HCT116 (cell line): ENCODE measurements around the gene MLC1. TPM values are rescaled to one million over a fixed set of nuclear protein-coding genes. Genes with fewer than 3 reads are reported as not detected.

ENCODE experiments used
- ATAC-seq: fragments of 200-7000 bp; cut with Tn5 transposase; 2 replicates; pipeline ENCODE4 v1.9.1; 2020; ENCODE audit warnings: mild to moderate bottlenecking, moderate library complexity
- BruUV-seq: library from RNA; stranded (reverse); fragments of 400-500 nt; replicated peaks from 2 replicates; lab custom pipeline; 2021; lab: Mats Ljungman, UMichigan
- CTCF ChIA-PET: fragments of 300-600 bp; sonication (Branson Sonifier 250); formaldehyde crosslinking; loops from one replicate; lab custom pipeline; 2021; ENCODE audit warnings: antibody characterized with exemption; lab: Charles Lee
- POLR2A ChIA-PET: fragments of 300-600, 350-600 bp; sonication (Branson Sonifier 250); formaldehyde crosslinking; loops from one replicate; lab custom pipeline; 2021; ENCODE audit warnings: antibody characterized with exemption; lab: Charles Lee
- RAD21 ChIA-PET, 2 experiments: fragments of 300-600 bp; sonication (Branson Sonifier 250); formaldehyde crosslinking; loops; one replicate each; lab custom pipeline; 2023; ENCODE audit warnings: low total read pairs in 2 of 2; ENCODE audit not compliant: uncharacterized antibody in 2 of 2, unreplicated experiment in 2 of 2, low non-redundant PET in 1 of 2; lab: Charles Lee
- DNase-seq: peaks from one replicate; pipeline ENCODE4 v3.0.0-alpha.2; 2010; ENCODE audit warnings: low read depth, low spot score
- H2AFZ ChIP-seq: fragments of 200-600 bp; shearing (Covaris generic), sonication (generic); 2 replicates; pipeline ENCODE4 v1.6.1; 2017; ENCODE audit warnings: low read depth, mixed run types, mixed read lengths, antibody characterized with exemption, low read length; ENCODE audit not compliant: poor library complexity, severe bottlenecking
- H3K27ac ChIP-seq: 2 replicates; pipeline ENCODE4 v1.5.1; 2012; ENCODE audit warnings: low read depth, low read length
- H3K27me3 ChIP-seq: fragments of 200-600 bp; sonication (generic); 2 replicates; pipeline ENCODE4 v1.6.1; 2016; ENCODE audit warnings: mixed run types, low read length, mixed read lengths; ENCODE audit not compliant: insufficient read depth
- H3K36me3 ChIP-seq, 2 experiments: fragments of 200-500 bp in 1 of 2; fragments of 200-600 bp in 1 of 2; sonication (Bioruptor generic) in 1 of 2; sonication (generic) in 1 of 2; 2 replicates each; pipeline versions ENCODE4 v1.5.1 to v1.6.1; 2014 to 2016; ENCODE audit warnings: low read length in 2 of 2, inconsistent platforms in 1 of 2, mixed read lengths in 1 of 2, mixed run types in 1 of 2; ENCODE audit not compliant: insufficient read depth in 2 of 2, control insufficient read depth in 1 of 2
- H3K4me1 ChIP-seq, 2 experiments: fragments of 200-600 bp in 1 of 2; sonication (generic) in 1 of 2; 2 replicates each; pipeline versions ENCODE4 v1.5.1 to v1.6.1; 2012 to 2017; ENCODE audit warnings: low read length in 2 of 2, inconsistent platforms in 1 of 2, mild to moderate bottlenecking in 1 of 2, mixed read lengths in 1 of 2, mixed run types in 1 of 2, moderate library complexity in 1 of 2; ENCODE audit not compliant: insufficient read depth in 2 of 2, control insufficient read depth in 1 of 2
- H3K4me2 ChIP-seq: fragments of 200-600 bp; sonication (generic); 2 replicates; pipeline ENCODE4 v1.6.1; 2017; ENCODE audit warnings: mixed run types, low read length, mixed read lengths
- H3K4me3 ChIP-seq, 2 experiments: fragments of 200-600 bp in 1 of 2; sonication (generic) in 1 of 2; replicated peaks in 1 of 2; 2 replicates each; pipeline ENCODE4 v1.5.1; 2011 to 2016; ENCODE audit warnings: low read length in 2 of 2, control low read depth in 1 of 2, low read depth in 1 of 2, mild to moderate bottlenecking in 1 of 2, mixed read lengths in 1 of 2, mixed run types in 1 of 2
- H3K79me2 ChIP-seq: fragments of 200-600 bp; sonication (generic); 2 replicates; pipeline ENCODE4 v1.6.1; 2017; ENCODE audit warnings: mild to moderate bottlenecking, mixed run types, low read length, moderate library complexity, mixed read lengths; ENCODE audit not compliant: insufficient read depth
- H3K9ac ChIP-seq: fragments of 200-600 bp; sonication (generic); 2 replicates; pipeline ENCODE4 v1.6.1; 2016; ENCODE audit warnings: low read length, mixed read lengths
- H3K9me2 ChIP-seq: fragments of 200-600 bp; sonication (generic), shearing (Covaris generic); 2 replicates; pipeline ENCODE4 v1.6.1; 2017; ENCODE audit warnings: mixed run types, mild to moderate bottlenecking, moderate library complexity; ENCODE audit not compliant: insufficient read depth
- H3K9me3 ChIP-seq, 2 experiments: fragments of 200-500 bp in 1 of 2; fragments of 200-600 bp in 1 of 2; sonication (Bioruptor generic) in 1 of 2; sonication (generic) in 1 of 2; 2 replicates each; pipeline ENCODE4 v1.6.1; 2014 to 2017; ENCODE audit warnings: low read length in 2 of 2, mixed read lengths in 2 of 2, inconsistent platforms in 1 of 2, low read depth in 1 of 2, mild to moderate bottlenecking in 1 of 2, mixed run types in 1 of 2, moderate library complexity in 1 of 2; ENCODE audit not compliant: control insufficient read depth in 1 of 2, insufficient read depth in 1 of 2
- H4K20me1 ChIP-seq: fragments of 200-600 bp; sonication (generic), shearing (Covaris generic); 2 replicates; pipeline ENCODE4 v1.6.1; 2017; ENCODE audit warnings: mixed run types, mild to moderate bottlenecking, moderate library complexity; ENCODE audit not compliant: insufficient read depth
- CBX3 ChIP-seq: IDR thresholded peaks from 2 replicates; pipeline ENCODE4 v1.6.1; 2012; ENCODE audit warnings: low read depth
- EGR1 ChIP-seq: IDR thresholded peaks from 2 replicates; pipeline ENCODE4 v1.6.1; 2012; ENCODE audit warnings: low read depth
- ELF1 ChIP-seq: IDR thresholded peaks from 2 replicates; pipeline ENCODE4 v1.6.1; 2012; ENCODE audit warnings: low read depth, borderline replicate concordance
- EZH2 ChIP-seq: fragments of 200-600 bp; sonication (generic); IDR thresholded peaks from 2 replicates; pipeline ENCODE4 v1.6.1; 2017; ENCODE audit warnings: antibody characterized with exemption, mixed run types
- EZH2phosphoT487 ChIP-seq: fragments of 200-600 bp; IDR thresholded peaks from 2 replicates; pipeline ENCODE4 v1.6.1; 2018; ENCODE audit warnings: antibody characterized with exemption, borderline replicate concordance
- JUND ChIP-seq: IDR thresholded peaks from 2 replicates; pipeline ENCODE4 v1.6.1; 2012
- POLR2A ChIP-seq: IDR thresholded peaks from 2 replicates; pipeline ENCODE4 v1.7.0; 2011; ENCODE audit warnings: borderline replicate concordance; ENCODE audit not compliant: insufficient read depth, insufficient read length; ENCODE audit errors: extremely low read depth
- POLR2AphosphoS5 ChIP-seq: IDR thresholded peaks from 2 replicates; pipeline ENCODE4 v1.6.1; 2011; ENCODE audit warnings: mild to moderate bottlenecking, low read depth, low read length, moderate library complexity
- RAD21 ChIP-seq: IDR thresholded peaks from 2 replicates; pipeline ENCODE4 v1.6.1; 2012; ENCODE audit warnings: low read depth, mild to moderate bottlenecking
- SIN3A ChIP-seq: IDR thresholded peaks from 2 replicates; pipeline ENCODE4 v1.6.1; 2012; ENCODE audit warnings: low read depth
- TCF7L2 ChIP-seq: IDR thresholded peaks from 2 replicates; pipeline ENCODE4 v1.7.0; 2011; ENCODE audit warnings: borderline replicate concordance, inconsistent platforms; ENCODE audit not compliant: insufficient read depth, insufficient read length; ENCODE audit errors: extremely low read depth
- ZNF274 ChIP-seq: fragments of 200-500 bp; sonication (Bioruptor generic); IDR thresholded peaks from 2 replicates; pipeline ENCODE4 v1.6.1; 2014; ENCODE audit warnings: mild to moderate bottlenecking, low read depth, low read length, inconsistent platforms
- intact Hi-C: fragments of 100-400 bp; cut with micrococcal nuclease; formaldehyde crosslinking; loops from 2 replicates; pipeline ENCODE4 v1.10.0; 2022
- total RNA-seq: library from RNA; stranded (reverse); gene quantifications from one replicate; pipeline ENCODE4 v1.2.1, GENCODE V29; 2021; ENCODE audit not compliant: unreplicated experiment
- TF ChIP-seq, protein P1 (sequence below): IDR thresholded peaks from 2 replicates; pipeline ENCODE4 v1.6.1; 2012
- TF ChIP-seq, protein P2 (sequence below): IDR thresholded peaks from 2 replicates; pipeline ENCODE4 v1.6.1; 2012
- TF ChIP-seq, protein P3 (sequence below), 3 experiments: fragments of 200-600 bp in 1 of 3; sonication (generic) in 1 of 3; IDR thresholded peaks in 2 of 3; conservative IDR thresholded peaks in 1 of 3; 2 replicates each; pipeline ENCODE4 v1.5.1; 2012 to 2017; ENCODE audit warnings: low read depth in 2 of 3, low read length in 2 of 3, antibody characterized with exemption in 1 of 3, borderline replicate concordance in 1 of 3, control low read depth in 1 of 3, mild to moderate bottlenecking in 1 of 3, mixed read lengths in 1 of 3, mixed run types in 1 of 3, moderate library complexity in 1 of 3; ENCODE audit not compliant: insufficient read depth in 1 of 3

MLC1 gene
- total RNA-seq, 1 experiment from 2014 or later, result not detected

DNA sequence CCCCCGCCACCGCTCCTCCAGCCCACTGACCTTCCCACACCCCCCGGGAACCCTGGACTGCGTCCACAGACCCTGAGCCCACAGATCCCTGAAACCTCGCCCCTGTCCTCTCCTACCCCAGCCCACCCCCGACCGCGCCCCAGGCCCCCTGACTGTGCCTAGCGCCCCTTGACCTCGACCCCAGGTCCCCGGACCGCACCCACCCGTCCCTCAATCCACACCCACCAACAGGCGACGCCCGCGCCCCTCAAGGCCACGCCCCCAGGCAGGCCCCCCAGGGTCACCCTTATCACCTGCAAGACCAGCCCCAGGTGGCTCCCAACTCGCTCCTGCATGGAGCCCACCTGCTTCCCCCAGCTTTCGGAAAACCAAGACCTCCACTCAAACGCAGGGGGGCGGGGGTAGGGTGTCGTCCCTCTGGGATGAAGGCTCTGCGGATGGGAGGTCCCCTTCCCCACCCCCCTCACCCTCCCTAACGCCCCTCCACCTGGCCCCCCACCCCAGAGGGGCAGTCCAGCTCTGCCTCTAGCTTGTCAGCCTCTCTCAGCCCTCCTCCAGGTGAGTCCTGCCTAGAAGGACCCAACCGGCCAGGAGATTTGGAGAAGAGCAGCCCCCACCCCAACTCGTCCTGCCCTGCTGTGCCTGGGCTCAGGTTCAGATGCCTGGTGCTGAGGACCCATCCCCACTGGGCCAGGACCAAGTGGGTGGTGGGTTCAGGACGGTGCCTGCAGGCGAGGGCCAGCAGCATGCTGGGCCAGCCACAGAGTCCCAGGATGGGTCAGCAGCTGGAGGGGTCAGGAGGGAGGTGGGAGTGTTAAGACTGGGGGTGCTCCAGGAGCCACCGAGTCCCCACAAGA is 69.5 kb downstream of the MLC1 start:
- Histone ChIP-seq H3K36me3 (no peaks in the 10 kb centered on the region), H4K20me1 (no peaks in the 10 kb centered on the region), H3K4me3 (no peak overlapping the region), H3K4me2 (no peak overlapping the region), H3K9me2 (no peaks in the 10 kb centered on the region), H3K27me3 (no peaks in the 10 kb centered on the region), H3K4me1 (peaks cover 0 to 8% of the 10 kb centered on the region in 2 experiments; a peak in 1 of 4 replicates), H2AFZ (no peak overlapping the region), H3K9me3 (peaks cover 0 to 3% of the 10 kb centered on the region in 2 experiments; a peak in 1 of 4 replicates), H3K79me2 (no peaks in the 10 kb centered on the region), H3K27ac (no peak overlapping the region), H3K9ac (no peak overlapping the region)
- intact Hi-C loops, result no loop called here
- RAD21 ChIA-PET, result no interaction called here
- TF ChIP-seq RAD21, result no peak
- TF ChIP-seq, protein P1, sequence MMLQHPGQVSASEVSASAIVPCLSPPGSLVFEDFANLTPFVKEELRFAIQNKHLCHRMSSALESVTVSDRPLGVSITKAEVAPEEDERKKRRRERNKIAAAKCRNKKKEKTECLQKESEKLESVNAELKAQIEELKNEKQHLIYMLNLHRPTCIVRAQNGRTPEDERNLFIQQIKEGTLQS, result no peak
- TF ChIP-seq ZNF274, result no peak
- TF ChIP-seq EZH2phosphoT487, result no peak
- no peak for TF ChIP-seq POLR2AphosphoS5
- no peak for TF ChIP-seq ELF1
- no peak for TF ChIP-seq EZH2
- TF ChIP-seq, protein P2, sequence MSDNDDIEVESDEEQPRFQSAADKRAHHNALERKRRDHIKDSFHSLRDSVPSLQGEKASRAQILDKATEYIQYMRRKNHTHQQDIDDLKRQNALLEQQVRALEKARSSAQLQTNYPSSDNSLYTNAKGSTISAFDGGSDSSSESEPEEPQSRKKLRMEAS, result no peak
- no peak for TF ChIP-seq EGR1
- TF ChIP-seq TCF7L2, result no peak
- TF ChIP-seq, protein P3, sequence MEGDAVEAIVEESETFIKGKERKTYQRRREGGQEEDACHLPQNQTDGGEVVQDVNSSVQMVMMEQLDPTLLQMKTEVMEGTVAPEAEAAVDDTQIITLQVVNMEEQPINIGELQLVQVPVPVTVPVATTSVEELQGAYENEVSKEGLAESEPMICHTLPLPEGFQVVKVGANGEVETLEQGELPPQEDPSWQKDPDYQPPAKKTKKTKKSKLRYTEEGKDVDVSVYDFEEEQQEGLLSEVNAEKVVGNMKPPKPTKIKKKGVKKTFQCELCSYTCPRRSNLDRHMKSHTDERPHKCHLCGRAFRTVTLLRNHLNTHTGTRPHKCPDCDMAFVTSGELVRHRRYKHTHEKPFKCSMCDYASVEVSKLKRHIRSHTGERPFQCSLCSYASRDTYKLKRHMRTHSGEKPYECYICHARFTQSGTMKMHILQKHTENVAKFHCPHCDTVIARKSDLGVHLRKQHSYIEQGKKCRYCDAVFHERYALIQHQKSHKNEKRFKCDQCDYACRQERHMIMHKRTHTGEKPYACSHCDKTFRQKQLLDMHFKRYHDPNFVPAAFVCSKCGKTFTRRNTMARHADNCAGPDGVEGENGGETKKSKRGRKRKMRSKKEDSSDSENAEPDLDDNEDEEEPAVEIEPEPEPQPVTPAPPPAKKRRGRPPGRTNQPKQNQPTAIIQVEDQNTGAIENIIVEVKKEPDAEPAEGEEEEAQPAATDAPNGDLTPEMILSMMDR (IDR thresholded peaks at IDR 0.05 in 2 of 3, conservative IDR thresholded peaks at IDR 0.05 in 1 of 3; ENCODE audit: borderline replicate concordance in 1 of 3, insufficient read depth in 1 of 3, low read depth in 2 of 3, low read length in 2 of 3), result no peak
- TF ChIP-seq SIN3A, result no peak
- TF ChIP-seq JUND, result no peak
- TF ChIP-seq CBX3, result no peak
- TF ChIP-seq POLR2A, result no peak
- POLR2A ChIA-PET, result no interaction called here
- DNase-seq (no peak), ATAC-seq (no peak)
- BruUV-seq, result no TSS peak
- CTCF ChIA-PET, result no interaction called here
